Dedifferentiated amniotic fluid mesenchymal stem cell (primary cell): Measurements from ENCODE around the gene ACOT13.
"Not testable (repeated sequence)": the region's sequence is repeated elsewhere in the genome, so short reads cannot be mapped to it uniquely, and the experiment has no call there.

ENCODE experiments used
- DNase-seq: peaks from one replicate; pipeline ENCODE4 v3.0.0-alpha.2; 2016; ENCODE audit errors: extremely low spot score

Gene ACOT13

DNA sequence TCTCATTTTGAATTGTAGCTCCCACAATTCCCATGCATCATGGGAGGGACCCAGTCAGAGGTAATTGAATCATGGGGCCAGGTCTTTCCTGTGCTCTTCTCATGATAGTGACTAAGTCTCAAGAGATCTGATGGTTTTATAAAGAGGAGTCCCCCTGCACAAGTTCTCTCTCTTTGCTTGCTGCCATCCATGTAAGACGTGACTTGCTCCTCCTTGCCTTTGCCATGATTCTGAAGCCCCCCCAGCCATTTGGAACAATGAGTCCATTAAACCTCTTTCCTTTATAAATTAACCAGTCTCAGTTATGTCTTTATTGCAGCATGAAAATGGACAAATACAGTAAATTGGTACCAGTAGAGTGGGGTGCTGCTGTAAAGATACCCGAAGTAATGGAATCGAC is 63.8 kb downstream of the ACOT13 start:
- DNase-seq, result not testable (repeated sequence)

DNA sequence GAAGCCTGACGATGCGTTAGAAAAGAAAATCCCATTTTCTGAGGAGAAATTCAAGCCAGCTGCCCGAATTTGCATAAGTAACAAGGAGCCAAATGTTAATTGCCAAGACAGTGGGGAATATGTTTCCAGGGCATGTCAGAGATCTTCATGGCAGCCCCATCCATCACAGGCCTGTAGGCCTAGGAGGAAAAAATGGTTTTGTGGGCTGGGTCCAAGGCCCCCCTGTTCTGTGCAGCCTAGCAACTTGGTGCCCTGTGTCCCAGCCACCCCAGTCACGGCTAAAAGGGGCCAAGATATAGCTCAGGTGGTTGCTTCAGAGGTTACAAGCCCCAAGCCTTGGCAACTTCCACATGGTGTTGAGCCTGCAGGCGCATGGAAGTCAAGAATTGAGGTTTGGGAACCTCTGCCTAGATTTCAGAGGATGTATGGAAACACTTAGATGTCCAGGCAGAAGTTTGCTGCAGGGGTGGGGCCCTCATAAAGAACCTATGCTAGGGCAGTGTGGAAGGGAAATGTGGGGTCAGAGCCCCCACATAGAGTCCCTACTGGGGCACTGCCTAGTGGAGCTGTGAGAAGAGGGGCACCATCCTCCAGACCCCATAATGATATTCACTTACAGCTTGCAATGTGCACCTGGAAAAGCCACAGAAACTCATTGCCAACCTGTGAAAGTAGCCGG is 64.7 kb downstream of the ACOT13 start:
- not testable (repeated sequence) for DNase-seq

DNA sequence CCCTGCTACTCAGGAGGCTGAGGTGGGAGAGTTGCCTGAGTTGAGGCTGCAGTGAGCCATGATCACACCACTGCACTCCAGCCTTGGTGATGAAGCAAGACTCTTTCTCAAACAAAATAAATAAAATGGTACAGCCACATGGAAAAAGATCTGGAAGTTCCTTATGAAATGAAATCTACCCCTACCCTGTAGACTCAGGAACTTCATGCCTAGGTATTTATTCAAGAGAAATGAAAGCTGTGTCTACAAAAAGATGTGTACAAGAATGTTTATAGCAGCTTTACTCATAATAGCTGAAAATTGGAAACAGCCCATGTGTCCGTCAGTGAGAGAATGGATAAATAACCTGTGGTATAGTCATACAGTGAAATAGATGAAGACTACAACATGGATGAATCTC is 67.3 kb downstream of the ACOT13 start:
- no peak for DNase-seq

DNA sequence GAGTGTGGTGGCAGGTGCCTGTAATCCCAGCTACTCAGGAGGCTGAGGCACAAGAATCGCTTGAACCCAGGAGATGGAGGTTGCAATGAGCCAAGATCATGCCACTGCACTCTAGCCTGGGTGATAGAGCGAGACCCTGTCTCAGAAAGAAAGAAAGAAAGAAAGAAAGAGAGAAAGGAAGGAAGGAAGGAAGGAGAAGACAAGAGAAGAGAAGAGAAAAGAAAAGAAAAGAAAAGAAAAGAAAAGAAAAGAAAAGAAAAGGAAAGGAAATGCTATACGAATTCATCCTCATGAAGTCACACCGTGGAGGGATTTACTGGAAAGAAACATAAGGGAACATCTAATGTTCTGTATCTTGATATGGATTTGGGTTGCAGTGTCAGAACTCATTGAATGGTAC is 67.8 kb downstream of the ACOT13 start:
- DNase-seq, result not testable (repeated sequence)

DNA sequence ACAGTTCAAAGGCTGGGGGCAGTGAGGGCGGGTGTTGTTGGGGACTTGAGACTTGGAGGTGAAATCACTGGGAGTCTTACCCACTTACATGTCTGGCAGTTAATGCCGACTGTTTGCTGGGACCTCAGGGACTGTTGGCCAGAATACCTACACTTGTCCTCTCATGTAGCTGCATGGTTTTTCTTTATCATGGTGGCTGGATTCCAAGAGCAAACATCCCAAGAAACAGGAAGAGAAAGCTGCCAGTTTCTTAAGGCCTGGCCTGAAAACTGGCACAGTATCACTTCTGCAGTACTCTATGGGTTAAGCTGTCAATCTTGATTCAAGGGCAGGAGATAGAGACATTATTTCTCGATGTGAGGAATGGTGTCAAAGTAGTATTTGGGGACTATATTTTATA is 71.9 kb downstream of the ACOT13 start:
- no peak for DNase-seq

DNA sequence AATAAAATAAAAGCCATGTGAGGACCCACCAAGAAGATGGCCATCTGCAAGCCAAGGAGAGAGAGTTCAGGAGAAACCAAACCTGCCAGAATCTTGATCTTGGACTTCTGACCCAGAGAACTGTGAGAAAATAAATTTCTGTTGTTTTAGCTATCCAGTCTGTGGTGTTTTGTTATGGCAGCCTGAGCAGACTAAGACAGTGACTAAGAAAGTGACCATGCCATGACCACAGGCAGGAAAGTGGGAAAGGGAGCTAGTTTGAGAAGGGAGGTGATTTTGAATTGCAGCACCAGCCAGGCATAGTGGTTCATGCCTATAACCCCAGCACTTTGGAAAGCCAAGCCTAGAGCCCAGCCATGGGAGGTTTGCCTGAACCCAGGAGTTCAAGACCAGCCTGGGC is 74.0 kb downstream of the ACOT13 start:
- no peak for DNase-seq

DNA sequence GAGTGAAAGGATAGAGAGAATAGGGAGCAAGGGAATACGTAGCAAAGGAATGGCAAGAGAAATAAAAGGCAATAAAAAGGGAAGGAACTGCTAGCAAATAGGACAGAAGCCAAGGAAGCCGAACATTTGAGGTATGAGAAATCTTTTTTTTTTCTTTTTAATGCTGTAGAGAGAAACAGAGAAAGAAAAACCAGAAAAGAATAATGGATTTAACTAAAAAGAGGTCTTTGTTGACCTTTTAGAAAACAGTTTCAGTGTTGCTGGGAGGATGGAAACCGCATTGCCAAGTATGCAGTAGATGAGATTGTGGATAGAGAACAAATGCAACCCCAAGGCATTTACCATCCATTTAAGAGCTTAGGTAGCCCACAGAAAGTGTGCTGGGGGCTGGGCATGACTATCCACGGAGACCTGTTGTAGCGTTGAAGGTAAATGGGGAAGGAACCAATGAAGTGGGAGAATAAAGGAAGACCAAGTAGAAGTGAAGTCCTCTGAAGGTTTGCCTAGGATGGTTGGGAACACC is 75.4 kb downstream of the ACOT13 start:
- no peak for DNase-seq

DNA sequence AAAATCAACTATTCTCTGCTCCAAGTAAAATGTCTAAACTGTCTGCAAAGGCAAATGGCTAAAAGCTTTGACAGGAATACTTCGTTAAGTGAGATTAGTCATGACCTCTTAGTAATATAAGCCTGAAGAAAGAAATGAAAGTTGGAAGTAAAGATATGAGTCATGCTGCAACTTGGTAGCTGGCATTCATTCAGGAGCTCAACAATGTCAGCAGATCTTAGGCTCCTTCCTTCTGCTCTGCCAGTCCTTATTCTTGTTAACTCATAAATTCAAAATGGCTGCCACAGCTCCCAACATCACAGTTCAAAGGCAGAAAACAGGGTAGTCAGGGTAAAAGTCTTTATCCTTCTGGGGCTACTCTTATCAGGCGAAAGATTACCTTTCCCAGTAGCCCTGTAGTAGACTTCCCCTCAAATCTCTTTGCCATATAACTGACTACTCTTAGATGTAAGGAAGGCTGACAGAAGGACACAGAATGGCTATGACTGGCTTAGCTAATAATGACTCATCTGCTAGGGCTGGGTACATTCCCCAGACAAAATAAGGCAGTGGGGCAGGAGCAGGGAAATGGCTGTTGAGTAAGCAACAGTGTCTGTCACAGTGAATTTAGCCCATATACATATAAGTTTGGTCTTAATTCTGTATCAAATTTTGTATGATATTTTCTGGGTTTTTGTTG is 76.5 kb downstream of the ACOT13 start:
- DNase-seq, result peak; percentile 84

DNA sequence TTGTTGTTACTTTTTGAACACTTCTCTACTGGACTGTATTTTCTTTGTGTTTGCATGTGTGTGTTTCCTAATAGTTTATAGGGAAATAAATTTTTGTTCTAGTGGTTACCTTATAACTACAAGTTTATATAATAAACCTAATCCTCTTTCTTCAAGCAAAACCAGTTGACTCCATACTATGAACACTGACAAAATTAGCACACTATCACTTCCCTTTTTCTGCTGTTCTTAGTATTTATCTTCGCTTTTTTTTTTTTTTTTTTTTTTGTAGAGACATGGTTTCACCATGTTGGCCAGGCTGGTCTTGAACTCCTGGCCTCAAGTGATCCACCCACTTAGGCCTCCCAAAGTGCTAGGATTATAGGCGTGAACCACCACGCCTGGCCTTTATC is 77.1 kb downstream of the ACOT13 start:
- DNase-seq, result no peak

DNA sequence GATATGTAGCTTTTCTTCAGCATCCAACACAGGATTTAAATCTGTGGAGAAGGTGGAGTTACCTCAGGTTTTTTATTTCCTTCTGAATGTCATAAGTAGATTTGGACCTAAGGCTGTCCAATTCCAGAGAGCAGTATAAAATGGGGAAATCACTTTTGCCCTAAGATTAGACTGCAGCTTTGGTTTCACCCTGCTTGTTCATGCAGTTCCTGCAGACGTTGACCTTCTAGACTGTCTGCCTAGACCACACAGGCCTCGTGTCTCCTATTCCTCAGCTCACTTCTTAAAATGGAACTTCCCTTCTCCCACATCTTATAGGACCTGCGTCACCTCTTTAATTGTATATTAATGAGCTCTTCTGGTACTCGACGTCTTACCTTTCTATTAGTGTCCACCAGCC is 78.0 kb downstream of the ACOT13 start:
- no peak for DNase-seq

DNA sequence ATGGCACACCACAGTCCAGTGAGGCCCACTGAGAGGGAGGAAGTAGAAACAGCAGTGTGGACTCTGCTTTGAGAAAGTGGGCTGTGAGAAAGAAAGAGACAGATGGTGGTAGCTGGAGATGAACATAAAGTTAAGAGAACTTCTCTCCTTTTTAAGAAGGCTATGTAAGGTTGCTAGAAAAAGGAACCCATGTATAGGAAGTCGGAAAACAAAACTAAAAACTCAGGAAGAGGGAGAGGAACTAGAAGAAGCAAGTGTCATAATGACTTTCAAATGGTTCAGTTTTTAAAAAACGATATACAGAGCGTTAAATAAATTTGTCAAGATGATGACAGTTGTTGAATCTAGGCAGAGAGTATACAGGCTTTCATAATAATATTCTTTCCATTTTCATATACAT is 82.4 kb downstream of the ACOT13 start:
- DNase-seq, result no peak

DNA sequence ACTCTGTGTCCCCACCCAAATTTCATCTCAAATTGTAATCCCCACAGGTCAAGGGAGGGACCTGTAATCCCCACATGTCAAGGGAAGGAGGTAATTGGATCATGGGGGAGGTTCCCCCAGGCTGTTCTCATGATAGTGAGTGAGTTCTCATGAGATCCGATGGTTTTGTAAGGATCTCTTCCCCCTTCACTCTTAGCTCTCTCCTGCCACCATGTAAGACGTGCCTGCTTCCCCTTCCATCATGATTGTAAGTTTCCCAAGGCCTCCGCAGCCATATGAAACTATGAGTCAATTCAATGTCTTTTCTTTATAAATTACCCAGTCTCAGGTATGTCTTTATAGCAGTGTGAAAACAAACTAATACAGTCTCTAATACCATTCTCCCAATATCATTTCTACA is 84.0 kb downstream of the ACOT13 start:
- not testable (repeated sequence) for DNase-seq

DNA sequence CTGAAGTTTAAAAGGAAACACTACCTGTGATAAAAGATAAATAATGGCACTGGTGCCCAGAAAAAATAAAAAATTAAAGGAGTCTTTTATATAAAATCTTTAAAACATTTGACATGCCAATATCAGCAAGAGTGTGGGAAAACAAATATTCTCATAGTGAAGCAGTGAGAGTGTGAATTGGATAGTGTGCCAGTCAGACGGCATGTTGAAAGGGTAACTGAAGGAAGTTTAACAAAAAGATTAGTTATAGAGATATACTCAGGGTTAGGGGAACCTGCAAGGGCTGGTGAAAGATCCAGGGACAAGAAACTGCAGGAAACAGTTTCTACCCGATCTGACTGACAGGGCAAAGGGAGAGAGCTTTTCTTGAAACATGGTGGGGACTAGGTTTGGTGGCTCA is 85.6 kb downstream of the ACOT13 start:
- DNase-seq, result no peak

DNA sequence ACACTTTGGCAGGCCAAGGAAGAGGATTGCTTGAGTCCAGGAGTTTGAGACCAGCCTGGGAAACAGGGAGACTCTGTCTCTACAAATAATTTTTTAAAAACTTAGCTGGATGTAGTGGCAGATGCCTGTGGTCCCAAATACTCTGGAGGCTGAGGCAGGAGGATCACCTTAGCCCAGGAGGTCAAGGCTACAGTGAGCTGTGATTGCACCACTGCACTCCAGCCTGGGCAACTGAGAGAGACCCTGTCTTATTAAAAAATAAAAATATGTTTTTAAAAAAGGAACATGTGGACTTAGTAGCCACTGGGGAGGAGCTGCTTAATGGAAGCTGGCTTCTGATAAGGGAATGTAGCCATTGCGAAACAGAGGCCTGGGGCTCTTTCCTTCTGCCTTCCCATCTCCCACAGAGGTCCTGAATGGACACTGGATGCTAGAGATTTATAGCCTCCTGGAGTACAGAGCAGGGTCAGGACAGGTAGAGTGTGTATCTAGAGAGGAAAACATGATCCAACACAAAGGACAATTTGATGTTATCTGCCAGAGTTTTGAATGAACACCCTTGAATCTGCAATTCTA is 86.1 kb downstream of the ACOT13 start:
- no peak for DNase-seq

DNA sequence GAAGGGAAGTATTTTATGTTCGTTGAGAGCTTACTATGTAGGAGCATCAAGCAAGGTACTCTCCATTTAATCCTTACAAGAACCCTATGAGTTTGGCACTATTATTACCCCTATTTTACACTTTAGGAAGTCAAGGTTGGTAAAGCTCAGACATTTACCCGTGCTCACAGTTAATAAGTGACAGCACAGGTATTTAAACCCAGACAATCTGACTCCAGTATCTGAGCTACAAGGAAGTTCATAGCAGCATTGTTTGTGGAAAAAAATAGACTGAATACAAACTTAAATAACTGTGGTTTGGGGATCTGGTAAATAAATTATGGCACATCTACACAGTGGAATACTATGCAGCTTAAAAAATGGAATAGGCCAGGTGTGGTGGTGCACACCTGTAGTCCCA is 86.7 kb downstream of the ACOT13 start:
- DNase-seq, result no peak

DNA sequence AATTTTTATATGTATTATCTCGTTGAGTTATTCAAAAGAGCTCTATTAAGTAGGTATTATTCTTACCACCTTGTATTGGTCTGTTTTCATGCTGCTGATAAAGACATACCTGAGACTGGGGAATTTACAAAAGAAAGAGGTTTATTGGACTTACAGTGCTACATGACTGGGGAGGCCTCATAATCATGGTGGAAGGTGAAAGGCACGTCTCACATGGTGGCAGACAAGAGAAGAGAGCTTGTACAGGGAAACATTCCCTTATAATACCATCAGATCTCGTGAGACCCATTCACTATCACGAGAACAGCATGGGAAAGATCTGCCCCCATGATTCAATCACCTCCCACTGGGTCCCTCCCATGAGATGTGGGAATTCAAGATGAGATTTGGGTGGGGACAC is 87.5 kb downstream of the ACOT13 start:
- DNase-seq, result not testable (repeated sequence)
